ENCODE measurements around the gene CRYAA.
"Not testable (repeated sequence)": the region's sequence is repeated elsewhere in the genome, so short reads cannot be mapped to it uniquely, and the experiment has no call there.

CRYAA gene

DNA sequence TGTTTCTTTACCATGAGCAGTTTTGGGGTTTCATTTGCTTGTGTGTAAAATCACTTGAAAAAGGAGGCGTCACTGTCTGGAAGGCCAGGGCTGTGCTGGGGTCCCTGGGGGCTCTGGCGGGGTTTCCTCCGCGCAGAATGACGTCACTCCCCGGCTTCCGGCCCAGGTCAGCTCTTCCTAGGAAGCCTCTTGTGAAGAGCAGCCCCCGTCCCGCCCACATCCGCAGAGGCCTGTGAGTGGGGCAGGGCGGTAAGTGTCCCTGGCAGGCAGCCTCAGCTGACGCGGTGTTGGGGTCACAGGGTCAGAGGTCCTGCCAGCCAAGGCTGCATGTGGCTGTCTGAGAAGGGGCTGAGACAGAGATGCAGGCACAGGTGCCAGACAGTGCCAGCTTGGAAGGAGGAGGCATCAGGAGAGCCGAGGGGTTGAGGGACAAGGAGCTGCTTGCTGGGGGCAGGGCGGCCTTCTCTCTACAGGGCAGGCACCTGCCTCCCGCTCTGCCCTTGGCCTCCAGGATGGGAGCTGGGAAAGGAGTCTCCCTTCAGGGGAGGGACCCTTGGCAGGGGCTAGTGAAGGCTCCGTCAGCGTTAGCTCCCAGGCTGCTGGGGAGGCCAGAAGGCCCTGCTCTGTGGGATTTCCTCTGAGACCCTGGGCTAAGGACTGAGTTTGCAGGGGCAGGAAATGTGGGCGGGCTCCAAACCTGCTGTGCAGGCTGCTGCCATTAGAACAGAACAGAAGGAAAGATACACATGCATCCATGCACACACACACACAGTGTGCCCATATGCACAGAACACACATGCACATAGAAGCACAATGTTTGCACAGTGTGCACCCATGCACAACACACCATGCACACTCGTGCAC is 8.5 kb downstream of the CRYAA start:
- DNase-seq (ENCODE audit: low read depth in 2 of 2) = not testable (repeated sequence)

DNA sequence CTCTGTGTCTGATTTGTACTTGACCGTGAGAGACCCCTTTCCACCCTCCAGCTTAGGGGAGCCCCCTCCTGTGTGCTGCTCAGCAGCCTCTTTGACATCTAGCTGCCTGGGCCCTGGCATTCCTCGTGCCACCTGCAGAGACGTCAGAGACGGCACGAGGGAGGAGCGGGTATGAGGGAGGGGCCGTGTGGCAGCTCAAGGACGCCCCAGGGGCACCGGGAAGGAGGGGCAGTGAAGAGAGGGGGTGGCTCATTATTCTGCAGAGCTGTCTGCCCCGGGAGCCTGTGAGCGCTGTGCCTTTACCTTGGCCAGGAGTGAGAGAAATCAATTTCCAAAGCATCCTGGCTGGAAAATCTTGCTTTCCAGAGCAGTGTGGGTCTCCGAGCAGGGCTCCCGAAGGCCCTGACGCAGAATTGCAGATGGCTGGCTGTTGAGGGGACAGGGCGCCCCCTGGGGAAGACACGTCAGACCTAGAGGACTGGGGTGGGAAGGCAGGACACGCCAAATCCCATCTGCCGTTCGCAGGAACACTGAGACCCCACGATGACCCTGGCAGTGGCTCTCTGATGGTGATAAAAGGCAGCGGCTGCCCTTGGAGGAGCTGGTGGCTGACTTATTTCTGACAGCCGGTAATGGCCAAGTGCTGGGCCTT is 9.5 kb downstream of the CRYAA start:
- not testable (repeated sequence) for DNase-seq (ENCODE audit: low read depth in 2 of 2)

DNA sequence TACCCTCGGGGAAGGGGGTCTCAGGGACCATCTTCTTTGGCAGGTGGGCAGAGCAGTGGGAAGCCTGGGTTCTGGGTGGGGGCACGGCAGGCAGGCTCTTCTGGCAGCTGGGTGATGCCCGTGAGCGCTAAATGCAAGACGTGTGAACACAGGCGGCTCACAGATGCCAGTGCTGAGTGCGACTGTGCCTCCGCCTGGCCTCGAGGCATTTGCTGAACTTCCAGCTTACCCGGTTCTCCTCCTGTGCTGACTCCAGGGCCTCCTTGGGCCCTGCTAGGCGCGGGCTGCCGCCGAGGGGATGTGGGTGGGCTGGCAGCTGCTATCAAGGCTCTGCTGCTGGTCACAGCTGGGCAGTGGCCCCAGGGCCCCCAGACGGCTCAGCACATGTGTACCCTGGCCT is 12.2 kb downstream of the CRYAA start:
- not testable (repeated sequence) for DNase-seq (ENCODE audit: low read depth in 2 of 2)

DNA sequence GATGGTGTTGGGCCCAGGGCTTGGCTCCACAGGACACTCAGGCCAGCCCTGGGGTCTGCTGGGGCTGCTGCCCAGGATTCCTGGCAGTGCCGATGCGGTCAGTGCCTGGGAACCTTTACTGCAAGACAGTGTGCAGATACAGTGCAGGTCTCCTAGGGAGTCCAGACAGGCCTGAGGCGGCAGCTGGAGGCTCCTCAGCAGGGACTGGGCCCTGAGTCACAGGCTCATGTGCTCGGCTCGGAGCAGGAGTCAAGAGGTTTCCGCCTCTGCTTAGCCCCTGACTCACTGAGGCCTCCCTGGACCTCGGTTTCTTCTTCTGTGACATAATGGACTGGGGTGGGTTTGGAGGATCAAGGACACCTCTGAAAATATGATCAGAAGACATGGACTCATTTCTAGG is 18.5 kb downstream of the CRYAA start:
- DNase-seq (ENCODE audit: low read depth in 2 of 2) = not testable (repeated sequence)

DNA sequence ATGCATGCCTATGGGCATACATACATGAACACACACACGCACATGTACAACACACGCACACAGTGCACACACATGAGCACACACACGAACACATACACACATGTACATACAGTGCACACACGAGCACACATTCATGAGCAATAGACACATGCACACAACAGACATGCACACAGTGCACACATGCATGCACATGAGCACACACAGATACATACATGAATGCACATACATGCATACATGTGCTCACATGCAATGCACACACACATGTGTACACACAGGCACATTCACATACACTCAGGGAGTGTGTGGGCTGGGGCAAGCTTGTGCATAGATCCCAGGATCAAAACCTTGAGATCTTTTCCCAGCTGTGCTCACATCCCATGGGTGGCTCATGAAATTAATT is 18.9 kb downstream of the CRYAA start:
- DNase-seq (ENCODE audit: low read depth in 2 of 2) = no peak

DNA sequence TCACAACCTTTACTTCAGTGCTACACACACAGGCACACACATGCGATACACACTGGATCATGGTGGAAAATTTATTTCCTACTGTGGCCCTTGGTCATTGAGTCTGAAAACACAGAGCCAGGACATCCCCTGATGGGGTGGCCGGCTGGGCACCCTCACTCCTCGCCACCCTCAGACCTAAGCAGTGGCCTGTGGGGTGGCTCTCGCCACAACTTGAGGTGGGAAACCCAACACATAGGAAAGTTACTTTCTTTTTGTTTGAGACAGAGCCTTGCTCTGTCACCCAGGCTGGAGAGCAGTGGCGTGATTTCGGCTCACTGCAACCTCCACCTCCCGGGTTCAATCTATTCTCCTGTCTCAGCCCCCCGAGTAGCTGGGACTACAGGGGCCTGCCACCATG is 19.4 kb downstream of the CRYAA start:
- no peak for DNase-seq (ENCODE audit: low read depth in 2 of 2)

DNA sequence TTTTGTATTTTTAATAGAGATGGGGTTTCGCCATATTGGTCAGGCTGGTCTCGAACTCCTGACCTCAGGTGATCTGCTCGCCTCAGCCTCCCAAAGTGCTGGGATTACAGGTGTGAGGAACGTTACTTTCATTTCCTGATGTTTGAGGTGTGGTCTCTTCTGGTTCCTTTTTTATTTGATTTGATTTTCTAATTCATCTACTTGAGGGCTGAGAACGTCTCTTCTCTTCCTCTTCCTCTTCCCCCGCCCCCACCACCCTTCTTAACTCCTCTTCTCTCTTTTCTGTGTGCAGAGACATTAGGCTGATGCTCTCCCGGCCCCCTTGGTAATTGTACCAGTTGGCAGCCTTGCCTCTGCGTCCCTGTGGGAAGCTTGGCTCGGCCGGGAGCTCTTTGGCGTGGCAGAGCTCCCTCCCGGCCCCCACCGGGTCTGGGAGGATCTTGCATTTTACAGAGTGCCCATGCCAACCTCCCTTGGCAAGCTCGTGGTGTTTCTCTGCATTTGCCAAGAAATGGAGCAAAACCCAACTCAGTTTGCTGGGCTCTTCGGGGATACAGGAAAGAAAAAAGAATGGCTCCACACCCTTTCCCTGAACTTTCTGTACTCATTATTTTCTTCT is 19.9 kb downstream of the CRYAA start:
- no peak for DNase-seq (ENCODE audit: low read depth in 2 of 2)

DNA sequence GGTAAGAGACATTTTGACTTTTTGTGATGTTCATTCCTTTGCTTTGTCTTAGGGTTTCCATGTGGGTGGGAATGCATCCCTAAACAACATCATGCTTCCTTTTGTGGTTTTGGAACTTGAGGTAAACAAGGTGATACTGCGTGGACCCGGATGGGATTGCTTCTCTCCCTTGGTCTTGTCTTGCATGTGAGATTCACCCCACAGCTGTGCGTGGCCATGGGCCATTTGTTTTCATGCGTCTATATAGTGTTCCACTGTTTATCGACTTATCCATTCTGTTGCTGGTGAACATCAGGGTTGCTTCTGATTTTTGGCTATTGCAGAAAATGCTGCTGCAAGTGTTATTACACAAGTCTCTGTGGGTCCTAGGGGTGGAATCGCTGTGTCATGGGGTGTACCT is 21.1 kb downstream of the CRYAA start:
- DNase-seq (ENCODE audit: low read depth in 2 of 2) = no peak

DNA sequence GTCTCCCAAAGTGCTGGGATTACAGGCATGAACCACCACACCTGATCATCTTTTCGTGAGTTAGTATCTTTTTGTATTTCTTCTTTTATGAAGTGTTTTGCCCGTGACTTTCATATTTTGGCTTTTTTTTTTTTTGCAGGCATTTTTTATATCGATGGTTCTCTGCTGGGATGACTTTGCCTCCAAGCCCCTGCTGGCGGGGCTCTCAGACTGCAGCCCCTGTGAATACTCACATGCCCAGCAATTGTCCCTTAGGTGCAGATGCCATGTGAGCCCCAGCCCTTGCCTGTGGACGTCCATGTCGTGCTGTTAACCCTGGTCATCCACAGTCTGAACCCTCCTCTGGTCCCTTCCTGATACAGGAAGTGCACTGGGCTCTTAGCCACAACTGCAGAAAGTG is 21.7 kb downstream of the CRYAA start:
- no peak for DNase-seq (ENCODE audit: low read depth in 2 of 2)

DNA sequence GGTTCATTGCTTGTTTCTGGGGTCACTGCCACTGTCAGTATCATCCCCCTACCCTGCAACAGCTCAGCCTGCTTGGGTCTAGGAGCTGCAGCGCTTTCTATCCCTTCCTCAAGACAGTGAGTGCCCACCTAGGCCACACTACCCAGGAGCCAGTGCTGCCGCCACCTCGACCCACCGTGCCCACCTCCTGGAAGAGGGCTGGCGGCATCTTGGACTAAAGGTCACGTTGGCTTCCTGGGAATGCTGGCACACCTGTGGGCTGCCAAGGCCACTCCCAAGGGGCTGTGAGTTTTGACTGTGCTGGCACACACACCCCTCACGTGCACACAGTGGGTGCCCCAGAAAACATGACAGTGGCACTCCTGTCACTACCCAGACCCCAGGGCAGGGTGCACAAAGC is 22.1 kb downstream of the CRYAA start:
- DNase-seq (ENCODE audit: low read depth in 2 of 2) = no peak

DNA sequence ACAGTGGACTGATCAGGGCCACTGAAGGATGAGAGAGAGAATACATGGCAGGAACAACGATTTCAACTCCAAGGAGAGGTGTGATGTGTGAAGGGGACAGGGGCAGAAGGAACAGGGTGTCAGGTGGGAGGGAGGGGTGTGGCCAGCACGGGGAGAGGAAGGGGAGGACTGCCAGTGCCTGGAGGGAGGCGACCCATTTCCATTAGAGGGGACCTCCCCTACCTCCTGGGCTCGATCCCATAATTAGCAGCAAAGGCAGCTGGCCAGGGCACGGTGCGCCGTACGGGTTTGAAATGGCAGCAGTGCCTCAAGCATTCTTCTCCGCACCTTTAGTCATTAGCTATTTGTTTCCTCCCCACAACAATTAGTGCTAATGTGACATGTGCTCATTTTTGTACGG is 22.7 kb downstream of the CRYAA start:
- no peak for DNase-seq (ENCODE audit: low read depth in 2 of 2)

DNA sequence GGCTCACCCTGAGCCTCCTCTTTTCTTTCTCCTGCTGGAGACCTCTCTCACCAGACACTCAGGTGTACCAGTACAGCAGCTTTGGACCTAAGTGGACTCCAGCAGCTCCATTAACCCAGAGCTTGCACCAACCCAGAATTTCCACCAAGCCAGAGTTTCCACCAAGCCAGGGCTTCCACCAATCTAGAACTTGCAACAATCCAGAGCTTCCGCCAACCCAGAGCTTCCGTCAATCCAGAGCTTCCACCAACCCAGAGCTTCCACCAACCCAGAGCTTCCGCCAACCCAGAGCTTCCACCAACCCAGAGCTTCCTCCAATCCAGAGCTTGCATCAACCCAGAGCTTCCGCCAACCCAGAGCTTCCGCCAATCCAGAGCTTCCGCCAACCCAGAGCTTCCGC is 23.2 kb downstream of the CRYAA start:
- no peak for DNase-seq (ENCODE audit: low read depth in 2 of 2)

DNA sequence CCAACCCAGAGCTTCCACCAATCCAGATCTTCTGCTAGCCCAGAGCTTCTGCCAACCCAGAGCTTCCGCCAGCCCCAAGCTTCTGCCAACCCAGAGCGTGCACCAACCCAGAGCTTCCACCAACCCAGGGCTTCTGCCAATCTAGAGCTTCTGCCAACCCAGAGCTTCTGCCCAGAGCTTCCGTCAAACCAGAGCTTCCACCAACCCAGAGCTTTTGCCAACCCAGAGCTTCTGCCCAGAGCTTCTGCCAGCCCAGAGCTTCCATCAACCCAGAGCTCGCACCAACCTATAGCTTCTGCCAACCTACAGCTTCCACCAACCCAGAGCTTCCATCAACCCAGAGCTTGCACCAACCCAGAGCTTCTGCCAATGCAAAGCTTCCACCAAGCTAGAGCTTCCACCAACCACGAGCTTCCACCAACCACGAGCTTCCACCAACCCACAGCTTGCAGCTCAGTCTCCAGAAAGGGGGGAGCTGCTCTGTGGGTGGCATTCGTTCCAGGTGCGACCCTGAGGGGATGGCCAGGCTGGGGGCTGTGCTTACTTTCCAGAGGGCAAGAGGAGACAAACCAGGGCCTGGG is 23.8 kb downstream of the CRYAA start:
- no peak for DNase-seq (ENCODE audit: low read depth in 2 of 2)

DNA sequence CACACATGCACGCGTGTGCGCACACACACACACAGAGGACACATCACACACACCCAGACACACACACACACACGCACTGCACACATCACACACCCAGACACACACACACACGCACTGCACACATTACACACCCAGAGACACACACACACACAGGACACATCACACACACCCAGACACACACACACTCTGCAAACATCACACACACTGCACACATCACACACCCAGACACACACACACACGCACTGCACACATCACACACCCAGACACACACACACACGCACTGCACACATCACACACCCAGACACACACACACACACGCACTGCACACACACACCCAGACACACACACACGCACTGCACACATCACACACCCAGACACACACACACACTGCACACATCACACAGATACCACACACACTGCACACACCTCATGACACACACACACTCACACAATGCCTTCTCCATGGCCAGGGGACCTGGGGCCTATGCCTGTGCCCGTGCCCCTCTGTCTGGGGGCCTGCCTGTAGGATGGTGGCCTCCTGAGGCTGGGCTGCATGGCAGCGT is 24.4 kb downstream of the CRYAA start:
- no peak for DNase-seq (ENCODE audit: low read depth in 2 of 2)

DNA sequence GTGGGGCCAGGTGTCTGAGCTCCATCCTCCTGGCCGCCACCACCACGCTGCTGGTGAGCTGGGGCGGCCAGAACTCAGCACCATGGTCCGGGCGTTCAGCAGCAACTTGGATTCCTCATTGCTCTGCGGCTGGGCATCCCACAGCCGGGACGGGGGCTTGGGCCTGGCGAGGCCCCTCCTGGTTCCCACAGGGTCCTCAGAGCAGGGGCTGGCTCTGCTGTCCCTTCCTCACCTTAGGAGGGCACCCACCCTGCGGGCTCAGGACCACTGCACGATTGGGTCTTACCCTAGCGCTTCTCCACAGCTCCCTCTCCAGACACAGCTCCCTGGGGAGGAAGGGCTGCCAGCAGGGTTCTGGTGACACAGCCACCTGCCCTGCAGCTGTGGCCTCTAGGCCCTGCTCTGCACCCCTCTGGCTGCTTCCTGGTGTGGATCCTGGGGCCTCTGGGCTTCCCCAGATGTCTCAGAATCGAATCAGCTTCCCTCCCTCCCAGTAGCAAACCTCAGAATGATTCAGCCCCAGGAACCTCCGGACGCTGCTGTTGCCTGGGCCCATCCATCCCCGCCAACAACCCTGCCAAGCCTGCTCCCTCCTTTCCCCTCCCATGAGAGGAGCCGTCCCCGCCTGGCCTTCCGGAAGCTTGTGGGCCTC is 25.0 kb downstream of the CRYAA start:
- no peak for DNase-seq (ENCODE audit: low read depth in 2 of 2)

DNA sequence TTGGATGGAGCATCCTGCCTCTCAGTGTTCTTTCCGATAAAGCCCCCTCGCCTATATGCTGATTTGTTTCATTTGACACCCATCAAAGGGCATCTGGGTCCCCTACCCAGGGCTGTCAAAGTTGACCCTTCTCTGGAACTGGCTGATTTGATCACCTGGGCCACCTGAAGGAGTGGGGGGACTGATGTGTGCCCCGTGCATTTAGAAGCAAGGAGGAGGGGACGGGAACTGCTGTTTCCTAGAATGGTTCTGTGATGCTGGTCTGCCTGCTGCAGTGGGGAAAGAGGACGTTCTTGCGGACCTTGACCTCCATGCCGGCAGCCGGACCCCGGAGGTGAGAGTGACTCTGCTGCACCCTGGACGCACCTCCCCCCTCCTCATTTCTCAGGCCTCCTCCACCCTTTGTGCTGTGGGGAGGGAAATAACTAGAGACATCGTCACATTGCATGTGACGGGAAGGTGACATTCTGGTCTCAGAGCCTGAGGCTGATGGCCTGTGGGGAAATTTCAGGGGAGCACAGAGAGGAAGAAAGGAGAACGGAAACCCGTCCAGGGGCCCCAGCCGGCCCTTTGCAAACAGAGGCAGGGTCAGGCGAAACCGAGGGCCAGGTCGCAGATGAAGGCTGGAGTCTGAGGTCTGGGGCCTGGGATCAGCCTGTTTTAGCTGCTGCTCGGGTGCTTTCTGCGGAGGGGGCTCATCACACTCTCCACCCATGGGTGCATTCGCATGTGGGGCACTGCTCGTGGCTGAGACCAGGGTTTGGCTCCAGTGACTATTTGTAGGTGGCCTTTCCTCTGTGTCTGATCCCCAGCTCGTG is 25.7 kb downstream of the CRYAA start:
- DNase-seq (ENCODE audit: low read depth in 2 of 2) = no peak

DNA sequence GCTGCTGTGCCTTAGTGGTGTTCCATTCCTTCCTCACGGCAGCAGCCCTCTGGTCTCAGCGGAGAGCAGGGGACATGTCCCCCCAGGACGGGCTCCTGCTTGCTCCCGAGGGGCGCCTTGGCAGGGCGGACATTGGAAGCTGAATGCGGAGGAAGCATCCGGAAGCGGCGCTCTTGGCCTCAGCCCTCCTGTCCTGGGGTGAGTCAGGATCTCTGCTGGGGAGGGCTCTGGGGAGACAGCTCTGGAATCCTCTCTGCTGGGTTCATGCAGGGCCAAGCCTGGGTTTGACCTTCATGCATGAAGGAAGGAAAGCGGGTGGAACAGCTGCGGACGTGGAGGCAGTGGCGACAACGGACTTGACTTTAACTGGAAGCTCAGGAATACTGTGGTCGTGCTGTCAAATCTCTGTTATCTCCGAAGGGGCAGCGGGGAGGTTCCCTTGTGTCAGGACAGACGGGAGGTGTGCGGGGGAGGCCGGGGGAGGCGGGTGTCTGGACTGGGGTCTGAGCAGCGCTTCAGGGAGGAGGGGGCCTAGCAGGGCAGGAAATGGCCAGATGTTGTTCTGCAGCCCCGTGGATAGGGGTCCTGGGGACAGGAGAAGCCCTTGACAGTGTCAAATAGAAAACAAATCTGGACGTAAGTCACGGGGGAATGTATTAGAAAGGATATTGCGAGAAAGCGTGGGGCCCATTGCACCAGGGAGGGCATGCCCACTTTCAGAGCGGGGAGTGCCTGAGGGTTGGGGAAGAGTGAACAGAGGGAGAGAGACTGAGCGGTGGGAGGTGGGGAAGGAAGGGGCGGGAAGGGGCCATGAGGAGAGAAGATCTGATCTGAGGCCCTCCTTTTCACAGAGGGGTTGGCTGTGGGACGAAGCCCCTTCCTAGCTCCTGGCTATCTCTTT is 26.6 kb downstream of the CRYAA start:
- no peak for DNase-seq (ENCODE audit: low read depth in 2 of 2)

DNA sequence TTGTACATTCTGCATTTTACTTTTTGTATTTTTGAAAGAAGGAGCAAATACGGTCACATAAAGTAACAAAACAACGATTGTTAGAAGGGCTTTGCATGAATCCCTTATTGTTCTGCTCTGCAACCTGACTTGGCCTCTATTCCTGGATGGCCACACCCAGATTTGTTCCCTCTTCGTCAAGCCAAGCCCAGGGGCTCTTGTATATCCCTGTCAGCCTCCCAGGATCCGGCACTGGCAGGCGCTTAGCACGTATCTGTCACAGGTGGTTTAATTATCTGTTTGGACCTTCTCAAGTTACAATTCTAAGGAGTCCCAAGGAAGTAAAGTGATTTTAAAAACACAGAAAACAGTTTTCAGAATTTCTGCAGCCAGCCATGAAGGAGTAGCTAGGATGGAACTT is 28.0 kb downstream of the CRYAA start:
- DNase-seq (ENCODE audit: low read depth in 2 of 2) = no peak

DNA sequence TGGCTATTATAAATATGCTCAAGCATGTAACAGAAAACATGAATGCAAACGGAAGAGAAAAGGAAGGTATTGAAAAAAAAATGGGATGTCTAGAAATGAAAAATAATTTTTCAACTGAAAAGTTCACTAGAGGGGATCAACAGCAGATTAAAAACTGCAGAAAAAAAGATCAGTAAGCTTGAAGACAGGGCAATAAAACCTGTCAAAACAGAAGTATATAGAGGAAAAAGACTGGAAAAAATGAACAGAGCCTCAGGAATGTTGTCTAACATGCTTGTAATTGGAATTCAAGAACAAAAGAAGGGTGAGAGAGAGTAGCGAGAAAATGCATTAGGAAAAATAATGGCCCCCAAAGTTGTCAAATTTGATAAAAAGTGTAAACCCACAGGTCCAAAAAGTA is 29.6 kb downstream of the CRYAA start:
- DNase-seq (ENCODE audit: low read depth in 2 of 2) = no peak

DNA sequence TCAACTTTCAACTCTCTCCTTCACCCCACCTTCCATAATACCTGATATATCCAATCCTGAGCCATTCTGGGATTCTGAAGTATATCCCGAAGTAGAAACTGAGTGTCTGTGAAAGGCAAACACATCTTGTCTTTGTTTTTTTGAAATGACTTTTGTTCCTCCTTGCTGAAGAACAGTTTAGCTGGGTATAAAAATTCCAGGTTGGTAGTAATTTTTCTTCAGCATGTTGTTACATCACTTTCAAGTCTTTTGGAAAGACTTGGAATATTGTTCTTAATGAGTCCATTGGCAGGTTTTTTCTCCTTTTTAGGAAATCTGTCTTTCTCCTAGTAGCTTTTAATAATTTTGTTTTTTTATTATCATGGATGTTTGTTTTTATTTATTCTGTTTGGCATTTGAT is 32.7 kb downstream of the CRYAA start:
- DNase-seq (ENCODE audit: low read depth in 2 of 2) = no peak
